ENCODE results near the gene NET1. TPM values are rescaled to one million over a fixed set of nuclear protein-coding genes. Genes with fewer than 3 reads are reported as not detected.

Gene NET1
- total RNA-seq, 4 donors from 2014 or later = 272 to 430 (median 363) TPM

- Histone ChIP-seq H3K27me3 (no peaks in the 10 kb centered on the region), H3K9me3 (no peaks in the 10 kb centered on the region), H3K4me3 (no peak overlapping the region), H3K36me3 (no peaks in the 10 kb centered on the region), H3K4me1 (no peaks in the 10 kb centered on the region), H3K27ac (replicated peaks in 1 of 4) (no peak overlapping the region)
- intact Hi-C loops (cut with DNase I) = no loop called here
- WGBS = 84% methylated on average over 12 of the region's 13 CpGs
- DNase-seq (ENCODE audit: extremely low spot score) = no peak
- no peak for TF ChIP-seq POLR2A (IDR thresholded peaks at IDR 0.05; ENCODE audit: low read depth)
- TF ChIP-seq CTCF (IDR thresholded peaks at IDR 0.05) = no peak
- no peak for TF ChIP-seq EP300 (IDR thresholded peaks at IDR 0.05)
- no peak for TF ChIP-seq POLR2AphosphoS5 (IDR thresholded peaks at IDR 0.05)
Observed at GRCh38 chr10:5485948-5486852, 73.8 kb downstream of the NET1 start.

GRCh38 chr10:5486853-5487235 lies 74.5 kb downstream of the NET1 start:
- Histone ChIP-seq H3K27me3 (no peaks in the 10 kb centered on the region), H3K4me1 (no peaks in the 10 kb centered on the region), H3K27ac (replicated peaks in 1 of 4) (no peak overlapping the region), H3K4me3 (no peak overlapping the region), H3K36me3 (no peaks in the 10 kb centered on the region), H3K9me3 (no peaks in the 10 kb centered on the region)
- intact Hi-C loops (cut with DNase I) = no loop called here
- 86% methylated on average over 9 of the region's 9 CpGs for WGBS
- DNase-seq (ENCODE audit: extremely low spot score) = no peak
- no peak for TF ChIP-seq EP300 (IDR thresholded peaks at IDR 0.05)
- no peak for TF ChIP-seq CTCF (IDR thresholded peaks at IDR 0.05)
- TF ChIP-seq POLR2A (IDR thresholded peaks at IDR 0.05; ENCODE audit: low read depth) = no peak
- TF ChIP-seq POLR2AphosphoS5 (IDR thresholded peaks at IDR 0.05) = no peak

- H3K4me1 ChIP-seq = peaks cover 0 to 2% (median 0%) of the 10 kb centered on the region in 4 donors
- no peak overlapping the region for H3K27ac ChIP-seq (replicated peaks in 1 of 4)
- intact Hi-C loops (cut with DNase I) = no loop called here
- H3K27me3 ChIP-seq = no peaks in the 10 kb centered on the region
- no peaks in the 10 kb centered on the region for H3K36me3 ChIP-seq
- H3K9me3 ChIP-seq = peaks cover 0 to 7% (median 6%) of the 10 kb centered on the region in 4 donors
- no peak overlapping the region for H3K4me3 ChIP-seq
- WGBS = 90% methylated on average over 19 of the region's 27 CpGs
- no peak for DNase-seq (ENCODE audit: extremely low spot score)
- TF ChIP-seq POLR2A (IDR thresholded peaks at IDR 0.05; ENCODE audit: low read depth) (no peak), POLR2AphosphoS5 (IDR thresholded peaks at IDR 0.05) (no peak), EP300 (IDR thresholded peaks at IDR 0.05) (no peak), CTCF (IDR thresholded peaks at IDR 0.05) (no peak)
Observed at GRCh38 chr10:5488272-5489161, 76.2 kb downstream of the NET1 start.

GRCh38 chr10:5490032-5490431 lies 77.7 kb downstream of the NET1 start:
- no peak overlapping the region for H3K27ac ChIP-seq (replicated peaks in 1 of 4)
- no peak for DNase-seq (ENCODE audit: extremely low spot score)
- WGBS = 98% methylated on average over 4 of the region's 4 CpGs

More at GRCh38 chr10:5490032-5490431, 77.7 kb downstream of the NET1 start:
- intact Hi-C loops (cut with DNase I) = no loop called here
- Histone ChIP-seq H3K9me3 (peaks cover 0 to 7% (median 6%) of the 10 kb centered on the region in 4 donors), H3K27me3 (no peaks in the 10 kb centered on the region), H3K4me3 (no peak overlapping the region), H3K4me1 (peaks cover 0 to 7% (median 0%) of the 10 kb centered on the region in 4 donors), H3K36me3 (no peaks in the 10 kb centered on the region)
- TF ChIP-seq EP300 (IDR thresholded peaks at IDR 0.05) (no peak), POLR2A (IDR thresholded peaks at IDR 0.05; ENCODE audit: low read depth) (no peak), POLR2AphosphoS5 (IDR thresholded peaks at IDR 0.05) (no peak), CTCF (IDR thresholded peaks at IDR 0.05) (no peak)

Data from esophagus muscularis mucosa (tissue), 4 donors.